Measurements from ENCODE around the gene MRAP.
"Not testable (repeated sequence)": the region's sequence is repeated elsewhere in the genome, so short reads cannot be mapped to it uniquely, and the experiment has no call there.

- TF ChIP-seq, protein P1, sequence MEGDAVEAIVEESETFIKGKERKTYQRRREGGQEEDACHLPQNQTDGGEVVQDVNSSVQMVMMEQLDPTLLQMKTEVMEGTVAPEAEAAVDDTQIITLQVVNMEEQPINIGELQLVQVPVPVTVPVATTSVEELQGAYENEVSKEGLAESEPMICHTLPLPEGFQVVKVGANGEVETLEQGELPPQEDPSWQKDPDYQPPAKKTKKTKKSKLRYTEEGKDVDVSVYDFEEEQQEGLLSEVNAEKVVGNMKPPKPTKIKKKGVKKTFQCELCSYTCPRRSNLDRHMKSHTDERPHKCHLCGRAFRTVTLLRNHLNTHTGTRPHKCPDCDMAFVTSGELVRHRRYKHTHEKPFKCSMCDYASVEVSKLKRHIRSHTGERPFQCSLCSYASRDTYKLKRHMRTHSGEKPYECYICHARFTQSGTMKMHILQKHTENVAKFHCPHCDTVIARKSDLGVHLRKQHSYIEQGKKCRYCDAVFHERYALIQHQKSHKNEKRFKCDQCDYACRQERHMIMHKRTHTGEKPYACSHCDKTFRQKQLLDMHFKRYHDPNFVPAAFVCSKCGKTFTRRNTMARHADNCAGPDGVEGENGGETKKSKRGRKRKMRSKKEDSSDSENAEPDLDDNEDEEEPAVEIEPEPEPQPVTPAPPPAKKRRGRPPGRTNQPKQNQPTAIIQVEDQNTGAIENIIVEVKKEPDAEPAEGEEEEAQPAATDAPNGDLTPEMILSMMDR (IDR thresholded peaks at IDR 0.05), result not testable (repeated sequence)
- TF ChIP-seq POLR2A (IDR thresholded peaks at IDR 0.05), result not testable (repeated sequence)
Observed at GRCh38 chr21:32310976-32311375, 12.3 kb downstream of the MRAP start.

All from adrenal gland (tissue), 5 donors.